Measurements from ENCODE around the gene BOC.

DNA sequence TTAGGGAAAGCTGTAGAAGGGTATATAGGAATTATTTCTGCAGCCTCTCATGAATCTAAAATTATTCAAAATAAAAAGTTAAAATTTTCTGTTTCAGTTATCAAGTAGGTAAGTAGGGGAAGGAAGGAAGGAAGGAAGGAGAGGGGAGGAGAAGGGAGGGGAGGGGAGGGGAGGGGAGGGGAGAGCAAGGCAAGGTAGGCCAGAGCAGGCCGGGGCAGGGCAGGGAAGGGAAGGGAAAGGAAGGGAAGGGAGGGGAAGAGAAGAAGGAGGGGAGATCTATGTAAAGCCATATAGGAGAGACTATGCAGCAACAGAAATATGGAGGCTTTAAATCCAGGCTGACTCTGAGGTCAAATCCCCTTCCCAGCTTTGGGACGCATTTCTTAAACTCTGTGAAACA is 38.3 kb upstream of the BOC start:
- TF ChIP-seq, protein P1, sequence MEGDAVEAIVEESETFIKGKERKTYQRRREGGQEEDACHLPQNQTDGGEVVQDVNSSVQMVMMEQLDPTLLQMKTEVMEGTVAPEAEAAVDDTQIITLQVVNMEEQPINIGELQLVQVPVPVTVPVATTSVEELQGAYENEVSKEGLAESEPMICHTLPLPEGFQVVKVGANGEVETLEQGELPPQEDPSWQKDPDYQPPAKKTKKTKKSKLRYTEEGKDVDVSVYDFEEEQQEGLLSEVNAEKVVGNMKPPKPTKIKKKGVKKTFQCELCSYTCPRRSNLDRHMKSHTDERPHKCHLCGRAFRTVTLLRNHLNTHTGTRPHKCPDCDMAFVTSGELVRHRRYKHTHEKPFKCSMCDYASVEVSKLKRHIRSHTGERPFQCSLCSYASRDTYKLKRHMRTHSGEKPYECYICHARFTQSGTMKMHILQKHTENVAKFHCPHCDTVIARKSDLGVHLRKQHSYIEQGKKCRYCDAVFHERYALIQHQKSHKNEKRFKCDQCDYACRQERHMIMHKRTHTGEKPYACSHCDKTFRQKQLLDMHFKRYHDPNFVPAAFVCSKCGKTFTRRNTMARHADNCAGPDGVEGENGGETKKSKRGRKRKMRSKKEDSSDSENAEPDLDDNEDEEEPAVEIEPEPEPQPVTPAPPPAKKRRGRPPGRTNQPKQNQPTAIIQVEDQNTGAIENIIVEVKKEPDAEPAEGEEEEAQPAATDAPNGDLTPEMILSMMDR (conservative IDR thresholded peaks at IDR 0.05; ENCODE audit: low read depth in 2 of 2), result no peak
- TF ChIP-seq, protein P2, sequence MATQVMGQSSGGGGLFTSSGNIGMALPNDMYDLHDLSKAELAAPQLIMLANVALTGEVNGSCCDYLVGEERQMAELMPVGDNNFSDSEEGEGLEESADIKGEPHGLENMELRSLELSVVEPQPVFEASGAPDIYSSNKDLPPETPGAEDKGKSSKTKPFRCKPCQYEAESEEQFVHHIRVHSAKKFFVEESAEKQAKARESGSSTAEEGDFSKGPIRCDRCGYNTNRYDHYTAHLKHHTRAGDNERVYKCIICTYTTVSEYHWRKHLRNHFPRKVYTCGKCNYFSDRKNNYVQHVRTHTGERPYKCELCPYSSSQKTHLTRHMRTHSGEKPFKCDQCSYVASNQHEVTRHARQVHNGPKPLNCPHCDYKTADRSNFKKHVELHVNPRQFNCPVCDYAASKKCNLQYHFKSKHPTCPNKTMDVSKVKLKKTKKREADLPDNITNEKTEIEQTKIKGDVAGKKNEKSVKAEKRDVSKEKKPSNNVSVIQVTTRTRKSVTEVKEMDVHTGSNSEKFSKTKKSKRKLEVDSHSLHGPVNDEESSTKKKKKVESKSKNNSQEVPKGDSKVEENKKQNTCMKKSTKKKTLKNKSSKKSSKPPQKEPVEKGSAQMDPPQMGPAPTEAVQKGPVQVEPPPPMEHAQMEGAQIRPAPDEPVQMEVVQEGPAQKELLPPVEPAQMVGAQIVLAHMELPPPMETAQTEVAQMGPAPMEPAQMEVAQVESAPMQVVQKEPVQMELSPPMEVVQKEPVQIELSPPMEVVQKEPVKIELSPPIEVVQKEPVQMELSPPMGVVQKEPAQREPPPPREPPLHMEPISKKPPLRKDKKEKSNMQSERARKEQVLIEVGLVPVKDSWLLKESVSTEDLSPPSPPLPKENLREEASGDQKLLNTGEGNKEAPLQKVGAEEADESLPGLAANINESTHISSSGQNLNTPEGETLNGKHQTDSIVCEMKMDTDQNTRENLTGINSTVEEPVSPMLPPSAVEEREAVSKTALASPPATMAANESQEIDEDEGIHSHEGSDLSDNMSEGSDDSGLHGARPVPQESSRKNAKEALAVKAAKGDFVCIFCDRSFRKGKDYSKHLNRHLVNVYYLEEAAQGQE (IDR thresholded peaks at IDR 0.05; ENCODE audit: unreplicated experiment), result no peak
- no peak for TF ChIP-seq POLR2AphosphoS5 (IDR thresholded peaks at IDR 0.05; ENCODE audit: low read depth)
- TF ChIP-seq CREB1 (CRISPR knock-in tag; IDR thresholded peaks at IDR 0.05; ENCODE audit: low read depth), result no peak
- TF ChIP-seq NANOG (IDR thresholded peaks at IDR 0.05; ENCODE audit: borderline replicate concordance), result no peak
- TF ChIP-seq EZH2 (IDR thresholded peaks at IDR 0.05; ENCODE audit: low read depth, unreplicated experiment), result no peak
- TF ChIP-seq STAT1 (IDR thresholded peaks at IDR 0.05; ENCODE audit: unreplicated experiment), result no peak
- TF ChIP-seq, protein P3, sequence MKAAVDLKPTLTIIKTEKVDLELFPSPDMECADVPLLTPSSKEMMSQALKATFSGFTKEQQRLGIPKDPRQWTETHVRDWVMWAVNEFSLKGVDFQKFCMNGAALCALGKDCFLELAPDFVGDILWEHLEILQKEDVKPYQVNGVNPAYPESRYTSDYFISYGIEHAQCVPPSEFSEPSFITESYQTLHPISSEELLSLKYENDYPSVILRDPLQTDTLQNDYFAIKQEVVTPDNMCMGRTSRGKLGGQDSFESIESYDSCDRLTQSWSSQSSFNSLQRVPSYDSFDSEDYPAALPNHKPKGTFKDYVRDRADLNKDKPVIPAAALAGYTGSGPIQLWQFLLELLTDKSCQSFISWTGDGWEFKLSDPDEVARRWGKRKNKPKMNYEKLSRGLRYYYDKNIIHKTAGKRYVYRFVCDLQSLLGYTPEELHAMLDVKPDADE (IDR thresholded peaks at IDR 0.05), result no peak
- no peak for TF ChIP-seq JUNB (IDR thresholded peaks at IDR 0.05; ENCODE audit: unreplicated experiment)
- no peak for TF ChIP-seq EZH2phosphoT487 (IDR thresholded peaks at IDR 0.05; ENCODE audit: unreplicated experiment)
